Measurements from ENCODE around the gene ADAMTS16.

The ADAMTS16 gene

DNA sequence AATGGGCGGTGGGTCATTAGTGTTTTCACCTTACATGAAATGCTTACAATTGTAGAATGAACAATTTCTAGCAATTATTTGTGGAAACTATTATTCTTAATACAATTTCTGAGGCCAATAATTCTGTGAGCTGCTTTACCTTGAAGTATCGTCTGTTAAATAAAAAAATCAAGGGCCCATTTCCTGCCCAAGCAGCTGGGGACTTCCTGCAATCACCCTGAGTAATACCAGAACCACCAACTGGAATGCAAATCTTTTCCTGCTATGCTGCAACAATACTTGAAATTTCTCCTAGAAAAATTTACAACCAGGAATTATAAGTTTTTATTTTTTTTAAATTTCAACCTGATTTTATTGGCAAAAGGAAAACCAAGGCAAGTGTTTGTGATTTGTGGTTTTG lies 52.6 kb downstream of the ADAMTS16 start:
- H3K4me1 ChIP-seq (ENCODE audit: control insufficient read depth, insufficient read depth, low read length): no peaks in the 10 kb centered on the region
- H3K36me3 ChIP-seq (ENCODE audit: control insufficient read depth, insufficient read depth, low read length): no peaks in the 10 kb centered on the region
- no peaks in the 10 kb centered on the region for H3K27me3 ChIP-seq (ENCODE audit: control insufficient read depth, insufficient read depth, low read length)
- no peak overlapping the region for H3K4me3 ChIP-seq (ENCODE audit: low read length)
- no peak overlapping the region for H3K9ac ChIP-seq (ENCODE audit: low read length)
- no peaks in the 10 kb centered on the region for H3K9me3 ChIP-seq (ENCODE audit: control insufficient read depth, low read length)

DNA sequence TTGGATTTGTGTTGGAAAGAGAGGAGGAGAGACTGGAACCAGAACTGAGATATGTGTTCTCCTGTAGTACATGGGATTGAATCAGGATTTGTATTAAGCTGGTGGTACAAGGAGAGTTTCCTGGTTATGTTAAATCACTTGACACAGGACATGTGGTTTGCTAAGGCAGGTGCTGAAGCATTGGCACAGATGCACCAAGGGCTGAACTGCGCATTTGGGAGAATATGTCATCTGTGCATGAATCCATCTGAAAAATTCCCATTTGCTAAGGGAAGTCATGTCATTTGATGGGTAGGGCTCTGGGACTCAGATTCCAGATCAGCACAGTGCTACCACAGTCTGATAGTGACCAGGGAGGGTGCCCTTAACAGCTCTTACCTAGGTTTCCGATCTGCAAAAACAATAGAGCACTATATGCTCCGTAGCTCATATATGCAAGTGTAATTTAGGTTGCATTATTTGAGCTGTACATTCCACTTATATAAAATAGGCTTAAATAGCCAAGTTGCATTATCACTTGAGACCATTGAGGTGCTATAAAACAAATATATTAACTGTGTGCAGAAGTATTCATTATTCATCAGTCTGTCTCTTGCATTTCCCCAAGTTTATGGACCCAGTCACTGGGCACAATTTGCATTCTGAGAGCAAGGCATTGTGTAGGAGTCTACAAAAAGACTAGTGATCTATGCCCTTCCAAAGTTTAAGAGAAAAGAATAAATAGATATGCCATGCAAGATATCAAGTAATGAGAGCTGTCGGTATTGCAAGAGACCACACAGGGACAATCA lies 55.2 kb downstream of the ADAMTS16 start:
- Histone ChIP-seq H3K36me3 (ENCODE audit: control insufficient read depth, insufficient read depth, low read length) (no peaks in the 10 kb centered on the region), H3K9me3 (ENCODE audit: control insufficient read depth, low read length) (no peaks in the 10 kb centered on the region), H3K4me3 (ENCODE audit: low read length) (no peak overlapping the region)

DNA sequence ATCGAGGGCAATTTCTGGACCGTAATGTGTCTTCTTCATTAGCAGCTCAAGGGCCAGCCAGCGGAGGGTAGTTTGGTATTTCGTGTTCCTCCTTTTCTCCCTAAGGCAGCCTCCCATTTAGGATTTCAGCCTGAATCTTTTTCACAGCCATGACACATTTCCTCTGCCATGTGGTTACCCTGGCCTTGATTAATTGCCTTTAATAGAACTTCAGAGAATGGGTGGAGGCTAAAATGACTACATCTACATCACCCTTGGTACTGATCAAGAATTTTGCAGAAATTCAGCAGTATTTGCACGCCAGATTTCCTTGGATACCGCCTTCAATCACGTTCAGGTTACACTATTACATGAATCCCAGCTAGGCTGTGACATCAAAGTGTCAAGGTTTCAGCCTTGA lies 58.0 kb downstream of the ADAMTS16 start:
- no peaks in the 10 kb centered on the region for H3K4me1 ChIP-seq (ENCODE audit: control insufficient read depth, insufficient read depth, low read length)
- H3K4me3 ChIP-seq (ENCODE audit: low read length): no peak overlapping the region
- H3K36me3 ChIP-seq (ENCODE audit: control insufficient read depth, insufficient read depth, low read length): no peaks in the 10 kb centered on the region
- H3K9ac ChIP-seq (ENCODE audit: low read length): no peak overlapping the region
- no peaks in the 10 kb centered on the region for H3K9me3 ChIP-seq (ENCODE audit: control insufficient read depth, low read length)
- H3K27me3 ChIP-seq (ENCODE audit: control insufficient read depth, insufficient read depth, low read length): no peaks in the 10 kb centered on the region

More for the DNA sequence above, 55.2 kb downstream of the ADAMTS16 start:
- Histone ChIP-seq H3K9ac (ENCODE audit: low read length) (no peak overlapping the region), H3K27me3 (ENCODE audit: control insufficient read depth, insufficient read depth, low read length) (no peaks in the 10 kb centered on the region), H3K4me1 (ENCODE audit: control insufficient read depth, insufficient read depth, low read length) (no peaks in the 10 kb centered on the region)

DNA sequence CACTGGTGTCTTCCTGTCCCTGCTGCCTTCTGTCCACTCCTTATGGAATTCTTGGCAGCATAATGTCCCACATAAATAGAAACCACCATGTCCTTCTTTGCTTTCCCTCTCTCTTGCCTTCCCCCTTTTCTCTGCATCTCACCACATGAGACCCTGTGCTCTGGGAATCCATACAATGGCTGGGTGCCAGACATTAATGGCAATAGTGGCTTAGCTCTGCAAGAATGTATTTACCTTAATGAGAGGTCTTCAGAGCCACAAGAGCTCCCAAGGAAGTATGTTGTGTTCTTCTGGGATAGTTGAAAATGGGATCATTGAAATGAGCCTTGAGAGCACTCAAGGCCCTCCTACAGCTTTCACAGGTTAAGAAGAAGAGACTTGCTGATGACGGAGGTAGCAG lies 58.7 kb downstream of the ADAMTS16 start:
- no peak overlapping the region for H3K9ac ChIP-seq (ENCODE audit: low read length)

GRCh38 chr5:5199495-5199894 lies 59.4 kb downstream of the ADAMTS16 start:
- Histone ChIP-seq H3K27me3 (ENCODE audit: control insufficient read depth, insufficient read depth, low read length) (no peaks in the 10 kb centered on the region), H3K9me3 (ENCODE audit: control insufficient read depth, low read length) (no peaks in the 10 kb centered on the region), H3K4me1 (ENCODE audit: control insufficient read depth, insufficient read depth, low read length) (no peaks in the 10 kb centered on the region), H3K36me3 (ENCODE audit: control insufficient read depth, insufficient read depth, low read length) (no peaks in the 10 kb centered on the region), H3K9ac (ENCODE audit: low read length) (no peak overlapping the region), H3K4me3 (ENCODE audit: low read length) (no peak overlapping the region)

More for the DNA sequence above, 58.7 kb downstream of the ADAMTS16 start:
- H3K4me3 ChIP-seq (ENCODE audit: low read length): no peak overlapping the region
- no peaks in the 10 kb centered on the region for H3K36me3 ChIP-seq (ENCODE audit: control insufficient read depth, insufficient read depth, low read length)
- no peaks in the 10 kb centered on the region for H3K4me1 ChIP-seq (ENCODE audit: control insufficient read depth, insufficient read depth, low read length)
- H3K9me3 ChIP-seq (ENCODE audit: control insufficient read depth, low read length): no peaks in the 10 kb centered on the region
- no peaks in the 10 kb centered on the region for H3K27me3 ChIP-seq (ENCODE audit: control insufficient read depth, insufficient read depth, low read length)

- H3K9me3 ChIP-seq (ENCODE audit: control insufficient read depth, low read length): no peaks in the 10 kb centered on the region
Observed at GRCh38 chr5:5200133-5200532, 60.0 kb downstream of the ADAMTS16 start.

DNA sequence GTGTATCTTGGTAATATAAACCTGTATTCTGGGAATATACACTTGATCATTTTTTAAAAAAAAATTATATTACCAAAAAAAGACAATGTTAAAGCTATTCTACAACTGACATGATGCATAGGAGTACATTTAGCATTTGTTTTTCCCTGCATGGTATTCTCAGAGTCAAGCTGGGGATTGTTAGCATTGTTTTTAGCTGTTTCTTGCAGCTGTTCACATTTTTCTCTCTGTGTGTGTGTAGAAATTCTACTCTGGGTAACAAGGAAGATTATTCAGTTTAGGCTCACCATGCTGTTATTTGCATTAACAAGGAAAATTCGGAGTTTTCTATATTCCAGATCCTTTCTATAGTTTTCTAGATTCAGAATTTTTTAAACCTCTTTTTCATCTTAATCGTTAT lies 62.2 kb downstream of the ADAMTS16 start:
- no peak overlapping the region for H3K4me3 ChIP-seq (ENCODE audit: low read length)
- H3K9me3 ChIP-seq (ENCODE audit: control insufficient read depth, low read length): no peaks in the 10 kb centered on the region
- H3K4me1 ChIP-seq (ENCODE audit: control insufficient read depth, insufficient read depth, low read length): no peaks in the 10 kb centered on the region
- H3K9ac ChIP-seq (ENCODE audit: low read length): no peak overlapping the region
- no peaks in the 10 kb centered on the region for H3K27me3 ChIP-seq (ENCODE audit: control insufficient read depth, insufficient read depth, low read length)
- no peaks in the 10 kb centered on the region for H3K36me3 ChIP-seq (ENCODE audit: control insufficient read depth, insufficient read depth, low read length)

More at GRCh38 chr5:5200133-5200532, 60.0 kb downstream of the ADAMTS16 start:
- H3K4me1 ChIP-seq (ENCODE audit: control insufficient read depth, insufficient read depth, low read length): no peaks in the 10 kb centered on the region
- H3K36me3 ChIP-seq (ENCODE audit: control insufficient read depth, insufficient read depth, low read length): no peaks in the 10 kb centered on the region
- H3K9ac ChIP-seq (ENCODE audit: low read length): no peak overlapping the region
- H3K27me3 ChIP-seq (ENCODE audit: control insufficient read depth, insufficient read depth, low read length): no peaks in the 10 kb centered on the region
- no peak overlapping the region for H3K4me3 ChIP-seq (ENCODE audit: low read length)

GRCh38 chr5:5203451-5203850 lies 63.3 kb downstream of the ADAMTS16 start:
- H3K4me3 ChIP-seq (ENCODE audit: low read length): no peak overlapping the region
- H3K9me3 ChIP-seq (ENCODE audit: control insufficient read depth, low read length): no peaks in the 10 kb centered on the region
- H3K9ac ChIP-seq (ENCODE audit: low read length): no peak overlapping the region
- no peaks in the 10 kb centered on the region for H3K36me3 ChIP-seq (ENCODE audit: control insufficient read depth, insufficient read depth, low read length)
- H3K27me3 ChIP-seq (ENCODE audit: control insufficient read depth, insufficient read depth, low read length): no peaks in the 10 kb centered on the region
- H3K4me1 ChIP-seq (ENCODE audit: control insufficient read depth, insufficient read depth, low read length): no peaks in the 10 kb centered on the region

DNA sequence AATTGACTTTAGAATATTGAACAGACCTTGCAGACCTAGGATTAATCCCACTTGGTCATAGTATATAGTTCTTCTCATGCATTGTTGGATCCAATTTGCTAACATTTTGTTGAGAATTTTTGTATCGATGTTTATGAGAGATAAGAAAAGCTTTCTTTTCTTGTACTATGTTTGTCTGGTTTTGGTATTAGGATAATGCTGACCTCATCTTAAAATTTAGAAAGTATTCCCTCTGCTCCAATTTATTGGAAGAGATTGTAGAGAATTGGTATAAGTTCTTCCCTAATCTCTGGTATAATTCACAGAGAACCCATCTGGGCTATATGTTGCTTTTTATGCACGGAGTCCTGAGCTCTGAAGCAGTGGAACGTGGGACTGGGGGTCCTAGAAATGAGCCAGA lies 67.7 kb downstream of the ADAMTS16 start:
- Histone ChIP-seq H3K9ac (ENCODE audit: low read length) (no peak overlapping the region), H3K4me1 (ENCODE audit: control insufficient read depth, insufficient read depth, low read length) (no peaks in the 10 kb centered on the region), H3K36me3 (ENCODE audit: control insufficient read depth, insufficient read depth, low read length) (no peaks in the 10 kb centered on the region), H3K9me3 (ENCODE audit: control insufficient read depth, low read length) (no peaks in the 10 kb centered on the region), H3K4me3 (ENCODE audit: low read length) (no peak overlapping the region), H3K27me3 (ENCODE audit: control insufficient read depth, insufficient read depth, low read length) (no peaks in the 10 kb centered on the region)

DNA sequence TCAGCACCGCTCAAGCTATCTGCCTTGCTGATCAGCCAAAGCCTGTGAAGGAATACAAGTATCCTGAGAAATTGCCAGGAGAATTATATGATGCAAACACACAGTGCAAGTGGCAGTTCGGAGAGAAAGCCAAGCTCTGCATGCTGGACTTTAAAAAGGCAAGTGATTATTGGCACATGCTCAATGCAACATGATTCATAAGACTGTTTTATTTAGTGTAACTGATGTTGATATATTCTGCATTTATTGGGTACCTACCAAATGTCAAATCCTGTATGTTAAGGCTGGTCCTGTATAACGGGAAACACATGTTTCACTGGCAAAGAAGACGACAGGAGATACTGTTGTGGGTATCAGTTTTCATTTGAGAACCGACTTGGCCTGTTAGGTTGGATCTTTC lies 69.0 kb downstream of the ADAMTS16 start:
- Histone ChIP-seq H3K4me1 (ENCODE audit: control insufficient read depth, insufficient read depth, low read length) (no peaks in the 10 kb centered on the region), H3K4me3 (ENCODE audit: low read length) (no peak overlapping the region)

DNA sequence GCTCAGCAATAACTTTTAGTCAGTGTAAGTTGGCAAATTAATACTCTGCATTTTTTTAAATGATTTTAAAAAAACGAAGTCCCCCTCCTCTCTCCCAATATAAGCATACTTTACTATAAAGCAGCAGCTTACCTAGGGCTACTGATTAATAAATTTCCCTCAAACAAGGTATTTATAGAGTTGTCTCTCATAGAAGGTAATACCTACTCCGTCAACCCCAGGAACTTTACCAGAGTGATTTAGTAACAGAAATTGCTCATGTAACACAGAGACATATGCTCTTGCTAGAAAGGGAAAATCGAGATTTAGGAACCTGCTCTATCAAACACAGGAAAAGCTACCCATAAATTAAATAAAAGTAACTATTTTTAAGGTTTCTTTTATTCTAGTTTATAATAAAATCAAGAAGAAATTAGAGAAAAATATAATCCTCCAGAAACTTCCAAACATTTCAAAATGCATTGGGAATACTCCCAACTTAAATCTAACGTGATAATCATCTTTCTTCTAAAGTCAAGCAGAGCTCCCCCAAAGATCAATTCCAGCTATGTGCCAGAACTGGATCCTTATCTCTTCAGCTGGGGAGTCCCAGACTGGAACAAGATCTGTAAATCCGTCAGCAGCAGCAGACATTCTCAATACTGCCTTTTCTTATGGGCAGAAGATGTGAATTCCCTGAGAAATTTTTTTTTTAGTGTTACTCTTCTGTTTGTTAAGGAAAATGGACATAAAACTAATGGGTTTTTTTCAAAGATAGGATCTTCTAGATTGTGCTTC lies 69.6 kb downstream of the ADAMTS16 start:
- no peaks in the 10 kb centered on the region for H3K27me3 ChIP-seq (ENCODE audit: control insufficient read depth, insufficient read depth, low read length)
- no peaks in the 10 kb centered on the region for H3K4me1 ChIP-seq (ENCODE audit: control insufficient read depth, insufficient read depth, low read length)
- no peak overlapping the region for H3K9ac ChIP-seq (ENCODE audit: low read length)
- no peak overlapping the region for H3K4me3 ChIP-seq (ENCODE audit: low read length)
- H3K9me3 ChIP-seq (ENCODE audit: control insufficient read depth, low read length): no peaks in the 10 kb centered on the region
- no peaks in the 10 kb centered on the region for H3K36me3 ChIP-seq (ENCODE audit: control insufficient read depth, insufficient read depth, low read length)

More for the DNA sequence above, 69.0 kb downstream of the ADAMTS16 start:
- Histone ChIP-seq H3K27me3 (ENCODE audit: control insufficient read depth, insufficient read depth, low read length) (no peaks in the 10 kb centered on the region), H3K9me3 (ENCODE audit: control insufficient read depth, low read length) (no peaks in the 10 kb centered on the region), H3K9ac (ENCODE audit: low read length) (no peak overlapping the region), H3K36me3 (ENCODE audit: control insufficient read depth, insufficient read depth, low read length) (no peaks in the 10 kb centered on the region)

- Histone ChIP-seq H3K9me3 (ENCODE audit: control insufficient read depth, low read length) (no peaks in the 10 kb centered on the region), H3K4me3 (ENCODE audit: low read length) (no peak overlapping the region), H3K36me3 (ENCODE audit: control insufficient read depth, insufficient read depth, low read length) (no peaks in the 10 kb centered on the region), H3K9ac (ENCODE audit: low read length) (no peak overlapping the region), H3K27me3 (ENCODE audit: control insufficient read depth, insufficient read depth, low read length) (no peaks in the 10 kb centered on the region), H3K4me1 (ENCODE audit: control insufficient read depth, insufficient read depth, low read length) (no peaks in the 10 kb centered on the region)
Observed at GRCh38 chr5:5217371-5217770, 77.2 kb downstream of the ADAMTS16 start.

Measured in mucosa of stomach (tissue), 1 donor.